Ovary (tissue), 9 donors: ENCODE data around the gene ACTG2. TPM values are rescaled to one million over a fixed set of nuclear protein-coding genes. Genes with fewer than 3 reads are reported as not detected.

ENCODE experiments used
- DNase-seq, 5 donors: peaks; one replicate each; pipeline ENCODE4 v3.0.0-alpha.2; 2019 to 2020
- H3K27ac ChIP-seq, 2 donors: fragments of 200-600 bp; one replicate each; pipeline versions ENCODE4 v1.5.1 to v1.8.0; 2019 to 2022
- H3K27me3 ChIP-seq: fragments of 200-600 bp; one replicate; pipeline ENCODE4 v1.8.0; 2022
- H3K36me3 ChIP-seq: fragments of 200-600 bp; sonication (generic); one replicate; pipeline ENCODE4 v1.5.1; 2019
- H3K4me1 ChIP-seq: one replicate; pipeline ENCODE4 v1.8.1; 2013; ENCODE audit warnings: mild to moderate bottlenecking, moderate library complexity; ENCODE audit not compliant: insufficient read depth
- H3K4me3 ChIP-seq: fragments of 200-600 bp; sonication (generic); one replicate; pipeline ENCODE4 v1.5.1; 2017
- H3K9me3 ChIP-seq, 2 donors: fragments of 200-600 bp in 1 of 2; sonication (generic) in 1 of 2; one replicate each; pipeline versions ENCODE4 v1.5.1 to v1.8.1; 2013 to 2019; ENCODE audit warnings: mild to moderate bottlenecking in 1 of 2, moderate library complexity in 1 of 2
- CTCF ChIP-seq, 3 donors: fragments of 450-650 bp in 2 of 3; fragments of 200-600 bp in 1 of 3; IDR thresholded peaks; one replicate each; pipeline versions ENCODE4 v1.5.1 to v1.8.0; 2016 to 2022; ENCODE audit warnings: antibody characterized with exemption in 3 of 3, mild to moderate bottlenecking in 1 of 3
- EP300 ChIP-seq: sonication (generic); formaldehyde crosslinking; IDR thresholded peaks from one replicate; pipeline ENCODE4 v1.6.1; 2017; ENCODE audit warnings: antibody characterized with exemption
- POLR2A ChIP-seq: fragments of 450-650 bp; IDR thresholded peaks from one replicate; pipeline ENCODE4 v1.6.1; 2017; ENCODE audit warnings: antibody characterized with exemption, mild to moderate bottlenecking, moderate library complexity
- WGBS, 3 donors: extraction: QIAGEN DNeasy Blood & Tissue Kit in 1 of 3; methylation state at CpG; one replicate each; pipeline versions ENCODE4 v1.1.5 to v1.1.7; 2013 to 2017; 5-methylcytosine and 5-hydroxymethylcytosine counted together
- intact Hi-C, 4 donors: fragments of 100-400 bp; cut with DNase I; formaldehyde crosslinking; loops; one replicate each; pipeline versions ENCODE4 v1.11.0 to v1.15.1; 2022 to 2023
- polyA plus RNA-seq, 2 donors: library from polyadenylated mRNA; stranded (reverse); fragments of 200-250 nt in 1 of 2; fragments of 350-450 nt in 1 of 2; fragmentation: Illumina TruSeq in 1 of 2; extraction: RNeasy Lipid Tissue Mini Kit (QIAGEN cat#74804) in 1 of 2; gene quantifications; one replicate each; pipeline ENCODE4 v1.2.3, GENCODE V29; 2013 to 2014
- total RNA-seq, 7 donors: library from RNA; depleted of rRNA in 2 of 7; stranded (reverse); fragments of >200 nt in 2 of 7; fragmentation: NEBNext Ultra II Directional in 3 of 7; extraction: Animal tissue kit (Norgen Biotek cat#: 25700) in 3 of 7; gene quantifications; one replicate each; pipeline versions ENCODE4 v1.1.0 to v1.2.4, GENCODE V29; 2016 to 2023
- donor health status: DM: no; HTN: no; CAD: no; lungs with moderate emphysema.
- donor health status: DM: no; HTN: no; CAD: no.
- donor health status: Bipolar disorder and iron deficiency.
- donor health status: DM: yes; HTN: yes; CAD: no.
- donor health status: DM: no; HTN: no; CAD: no.
- donor health status: DM: yes; HTN: yes; CAD: no.

Gene ACTG2
- total and polyA plus RNA-seq, 9 donors: 3.8 to 558 (median 49.6) TPM

- Histone ChIP-seq H3K36me3 (no peaks in the 10 kb centered on the region), H3K4me3 (no peak overlapping the region), H3K4me1 (no peaks in the 10 kb centered on the region), H3K27me3 (no peaks in the 10 kb centered on the region), H3K27ac (no peak overlapping the region), H3K9me3 (no peaks in the 10 kb centered on the region)
- TF ChIP-seq POLR2A (no peak), EP300 (no peak), CTCF (IDR thresholded peaks at IDR 0.05) (no peak)
- DNase-seq: no peak
- intact Hi-C loops: loop anchor here in 1 of 4 donors (10.0 kb wide), 1 partner anchor 87 kb away; no protein-coding TSS in a partner anchor
- 71 to 77% (median 76%) methylated on average over 9 of the region's 9 CpGs for WGBS, 3 donors
These were observed 28.8 kb downstream of the ACTG2 start for GRCh38 chr2:73921581-73921980.

GRCh38 chr2:73922681-73923080 lies 29.9 kb downstream of the ACTG2 start:
- Histone ChIP-seq H3K4me3 (no peak overlapping the region), H3K4me1 (no peaks in the 10 kb centered on the region), H3K27ac (no peak overlapping the region), H3K9me3 (no peaks in the 10 kb centered on the region), H3K27me3 (no peaks in the 10 kb centered on the region), H3K36me3 (no peaks in the 10 kb centered on the region)
- intact Hi-C loops: loop anchor here in 1 of 4 donors (10.0 kb wide), 1 partner anchor 88 kb away; no protein-coding TSS in a partner anchor
- DNase-seq: no peak
- TF ChIP-seq POLR2A: no peak
- TF ChIP-seq CTCF (IDR thresholded peaks at IDR 0.05): no peak
- TF ChIP-seq EP300: no peak
- WGBS, 3 donors: 42 to 54% (median 47%) methylated on average over 5 of the region's 5 CpGs

GRCh38 chr2:73925033-73925704 lies 32.4 kb downstream of the ACTG2 start:
- intact Hi-C loops: loop anchor here in 1 of 4 donors (5.0 to 10.0 kb wide), 2 partner anchors 77 to 90 kb away; no protein-coding TSS in a partner anchor
- no peaks in the 10 kb centered on the region for H3K27me3 ChIP-seq

GRCh38 chr2:73925853-73926492 lies 33.2 kb downstream of the ACTG2 start:
- DNase-seq: peak in 2 of 5 donors; percentile 26
- intact Hi-C loops: loop anchor here in 1 of 4 donors (5.0 to 10.0 kb wide), 2 partner anchors 76 to 91 kb away; no protein-coding TSS in a partner anchor
- 74 to 78% (median 76%) methylated on average over 13 of the region's 13 CpGs for WGBS, 3 donors
- H3K27me3 ChIP-seq: no peaks in the 10 kb centered on the region
- H3K4me3 ChIP-seq: peak overlapping the region; percentile 61
- H3K36me3 ChIP-seq: no peaks in the 10 kb centered on the region
- H3K4me1 ChIP-seq: peaks cover 3% of the 10 kb centered on the region
- H3K9me3 ChIP-seq: no peaks in the 10 kb centered on the region
- H3K27ac ChIP-seq: peak overlapping the region in 1 of 2 donors; percentile 94
- TF ChIP-seq CTCF (IDR thresholded peaks at IDR 0.05) (no peak), POLR2A (no peak), EP300 (no peak)

More at GRCh38 chr2:73925033-73925704, 32.4 kb downstream of the ACTG2 start:
- peaks cover 3% of the 10 kb centered on the region for H3K4me1 ChIP-seq
- no peaks in the 10 kb centered on the region for H3K9me3 ChIP-seq
- H3K4me3 ChIP-seq: no peak overlapping the region
- H3K27ac ChIP-seq: no peak overlapping the region
- no peak for DNase-seq
- TF ChIP-seq POLR2A (no peak), CTCF (IDR thresholded peaks at IDR 0.05) (no peak), EP300 (no peak)
- H3K36me3 ChIP-seq: no peaks in the 10 kb centered on the region
- 87 to 88% (median 88%) methylated on average over 7 of the region's 7 CpGs for whole genome bisulfite sequencing, 3 donors
